Activated CD8-positive, alpha-beta T cell treated with anti-CD3 and anti-CD28 coated beads, Interleukin-2, amount 10 ng/mL, durations not matched to agents 7 days and 5 days (primary cell): ENCODE data around the gene HOXC5. TPM values are rescaled to one million over a fixed set of nuclear protein-coding genes. Genes with fewer than 3 reads are reported as not detected.

Experiments
- ATAC-seq: fragments of 150-1000 bp; cut with Tn5 transposase; one replicate; pipeline ENCODE4 v1.10.0; 2021; ENCODE audit warnings: moderate library complexity
- CTCF ChIA-PET: fragments of 350-600 bp; sonication (Branson Sonifier 250); formaldehyde crosslinking; loops from one replicate; lab custom pipeline; 2021; ENCODE audit warnings: antibody characterized with exemption; lab: Charles Lee
- POLR2A ChIA-PET: fragments of 350-600 bp; sonication (Branson Sonifier 250); formaldehyde crosslinking; loops from one replicate; lab custom pipeline; 2021; ENCODE audit warnings: antibody characterized with exemption; lab: Charles Lee
- DNase-seq: peaks from one replicate; pipeline ENCODE4 v3.0.0-alpha.2; 2020
- H3K27ac Mint-ChIP-seq: one replicate; pipeline ENCODE4 v1.8.0; 2021; ENCODE audit warnings: mild to moderate bottlenecking, mixed read lengths
- H3K27me3 Mint-ChIP-seq: one replicate; pipeline ENCODE4 v1.8.0; 2021; ENCODE audit warnings: low read depth, mixed read lengths
- H3K36me3 Mint-ChIP-seq: one replicate; pipeline ENCODE4 v1.8.0; 2021; ENCODE audit warnings: low read depth, mixed read lengths
- H3K4me1 Mint-ChIP-seq: one replicate; pipeline ENCODE4 v1.8.0; 2021; ENCODE audit warnings: low read depth, mixed read lengths
- H3K4me3 Mint-ChIP-seq: one replicate; pipeline ENCODE4 v1.8.0; 2021; ENCODE audit warnings: mild to moderate bottlenecking, mixed read lengths
- H3K9me3 Mint-ChIP-seq: one replicate; pipeline ENCODE4 v1.8.0; 2022; ENCODE audit warnings: mixed read lengths; ENCODE audit not compliant: insufficient read depth
- total RNA-seq, 2 experiments: library from RNA; stranded (reverse); gene quantifications; one replicate each; pipeline ENCODE4 v1.2.3, GENCODE V29; 2021

Gene HOXC5
- total RNA-seq, 2 experiments from 2014 or later, result not detected

DNA sequence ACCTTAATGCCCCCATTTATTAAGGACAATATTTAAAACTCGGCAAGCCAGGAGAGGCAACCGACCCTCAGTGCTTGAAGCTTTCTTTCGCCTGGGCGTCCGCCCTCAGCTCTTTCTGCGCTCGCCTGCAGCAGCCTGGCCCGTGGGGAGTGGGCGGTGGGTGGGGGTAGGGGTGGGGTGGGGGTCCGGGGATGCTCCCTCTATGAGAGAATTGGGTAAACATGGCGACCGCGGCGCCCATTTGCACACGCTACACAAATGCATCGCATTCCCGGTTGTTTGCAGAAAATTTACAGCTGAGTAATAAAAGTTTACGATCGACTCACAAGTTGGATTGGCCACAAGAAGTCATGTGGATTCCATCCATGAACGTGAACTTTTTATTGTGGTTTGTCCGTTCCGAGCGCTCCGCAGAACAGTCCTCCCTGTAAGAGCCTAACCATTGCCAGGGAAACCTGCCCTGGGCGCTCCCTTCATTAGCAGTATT lies 16.3 kb upstream of the HOXC5 start:
- DNase-seq (no peak), ATAC-seq (no peak)
- H3K9me3 Mint-ChIP-seq, result no peaks in the 10 kb centered on the region
- peaks cover 79% of the 10 kb centered on the region for H3K27me3 Mint-ChIP-seq
- no peaks in the 10 kb centered on the region for H3K36me3 Mint-ChIP-seq
- CTCF ChIA-PET, result interaction anchor here (0.6 to 3.1 kb wide), 6 partner anchors 9 to 192 kb away, joined by 3 to 15 read pairs (median 4); partner anchors contain the start of gene HOXC5
- POLR2A ChIA-PET, result interaction anchor here (0.7 kb wide), 1 partner anchor 18 kb away, joined by 6 read pairs; no protein-coding TSS in a partner anchor
- no peak overlapping the region for H3K27ac Mint-ChIP-seq
- H3K4me3 Mint-ChIP-seq, result no peak overlapping the region
- H3K4me1 Mint-ChIP-seq, result peaks cover 24% of the 10 kb centered on the region

- Mint-ChIP-seq H3K27ac (peak overlapping the region; percentile 46), H3K9me3 (no peaks in the 10 kb centered on the region), H3K27me3 (peaks cover 80% of the 10 kb centered on the region), H3K4me1 (peaks cover 27% of the 10 kb centered on the region), H3K36me3 (no peaks in the 10 kb centered on the region), H3K4me3 (peak overlapping the region; percentile 80)
- DNase-seq, result no peak
- ChIA-PET POLR2A (interaction anchor here (0.7 to 1.1 kb wide), 2 partner anchors 10 to 19 kb away, joined by 6 read pairs; no protein-coding TSS in a partner anchor), CTCF (interaction anchor here (0.5 to 3.1 kb wide), 16 partner anchors 8 to 225 kb away, joined by 3 to 16 read pairs (median 4); partner anchors contain the start of genes HOXC5, HOXC8 and HOXC9)
- peak; percentile 58 for ATAC-seq
Observed at GRCh38 chr12:54017027-54017788, 15.6 kb upstream of the HOXC5 start.

DNA sequence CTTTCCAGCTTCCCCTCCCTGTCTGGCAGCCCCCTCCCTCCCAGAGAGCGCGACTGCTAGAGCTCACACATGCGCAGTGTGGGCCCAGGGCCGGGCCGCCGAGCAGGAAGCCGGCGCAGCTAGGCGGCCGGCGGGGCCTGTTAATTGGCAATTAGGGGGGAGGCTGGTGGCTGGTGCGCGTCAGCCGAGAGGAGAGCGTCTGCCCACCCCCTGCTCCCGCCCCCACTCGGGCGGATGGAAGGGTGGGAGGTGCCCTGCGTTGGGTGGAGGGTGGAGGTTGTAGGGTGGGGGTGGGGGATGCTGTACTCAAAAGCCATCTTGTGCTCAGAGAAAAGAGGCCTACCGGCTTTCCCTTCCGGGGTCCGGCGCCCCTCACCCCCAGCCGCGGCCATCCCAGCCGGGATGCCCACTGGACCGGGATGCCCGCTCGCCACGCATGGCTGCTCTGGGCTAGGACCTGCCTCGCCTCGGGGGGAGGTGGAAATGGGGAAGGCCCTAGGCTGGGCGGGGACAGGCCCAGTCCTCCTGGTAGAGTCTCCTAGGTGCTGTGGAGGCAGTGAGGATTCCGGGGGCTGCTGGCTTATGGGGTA lies 14.9 kb upstream of the HOXC5 start:
- POLR2A ChIA-PET, result interaction anchor here (1.1 kb wide), 1 partner anchor 9 kb away, joined by 6 read pairs; no protein-coding TSS in a partner anchor

DNA sequence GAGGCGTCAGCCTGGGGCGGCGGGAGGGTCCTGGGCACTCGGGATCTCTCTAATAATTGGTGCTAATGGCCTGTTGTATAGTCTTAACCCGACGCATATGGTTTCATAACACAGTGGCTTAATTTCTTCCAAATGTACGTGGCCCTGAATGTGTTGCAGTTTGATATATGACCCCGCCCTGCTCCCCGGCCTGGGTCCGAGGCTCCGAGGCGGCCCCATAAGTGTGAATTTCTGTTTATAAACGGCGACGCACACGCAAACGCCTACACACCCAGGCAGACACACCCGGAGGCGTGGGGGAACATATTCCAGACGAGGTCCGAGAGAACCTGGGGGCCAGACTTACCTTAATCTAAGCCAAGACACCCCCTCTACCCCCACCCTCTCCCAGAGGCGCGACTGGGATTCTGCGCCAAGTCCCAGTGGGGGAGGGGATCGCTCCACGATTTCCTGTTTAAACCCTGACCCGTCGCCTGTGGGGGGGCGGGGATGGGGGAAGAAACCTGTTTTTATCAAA lies 14.3 kb upstream of the HOXC5 start:
- peak overlapping the region; percentile 6 for H3K27ac Mint-ChIP-seq
- no peaks in the 10 kb centered on the region for H3K9me3 Mint-ChIP-seq
- peaks cover 80% of the 10 kb centered on the region for H3K27me3 Mint-ChIP-seq
- ATAC-seq, result no peak
- CTCF ChIA-PET, result interaction anchor here (1.2 kb wide), 1 partner anchor 172 kb away, joined by 5 read pairs; no protein-coding TSS in a partner anchor
- peaks cover 27% of the 10 kb centered on the region for H3K4me1 Mint-ChIP-seq
- no peaks in the 10 kb centered on the region for H3K36me3 Mint-ChIP-seq
- POLR2A ChIA-PET, result no interaction called here
- H3K4me3 Mint-ChIP-seq, result peak overlapping the region; percentile 80
- DNase-seq, result no peak

More for the DNA sequence above, 14.9 kb upstream of the HOXC5 start:
- H3K4me3 Mint-ChIP-seq, result peak overlapping the region; percentile 80
- H3K36me3 Mint-ChIP-seq, result no peaks in the 10 kb centered on the region
- peaks cover 27% of the 10 kb centered on the region for H3K4me1 Mint-ChIP-seq
- CTCF ChIA-PET, result interaction anchor here (0.5 to 3.1 kb wide), 14 partner anchors 9 to 225 kb away, joined by 3 to 16 read pairs (median 4); partner anchors contain the start of genes HOXC5, HOXC8 and HOXC9
- H3K9me3 Mint-ChIP-seq, result no peaks in the 10 kb centered on the region
- peak; percentile 91 for ATAC-seq
- peaks cover 80% of the 10 kb centered on the region for H3K27me3 Mint-ChIP-seq
- peak overlapping the region; percentile 46 for H3K27ac Mint-ChIP-seq
- peak; percentile 83 for DNase-seq

GRCh38 chr12:54019091-54019811 lies 13.6 kb upstream of the HOXC5 start:
- peaks cover 27% of the 10 kb centered on the region for H3K4me1 Mint-ChIP-seq
- no peak for DNase-seq
- no peaks in the 10 kb centered on the region for H3K36me3 Mint-ChIP-seq
- H3K27ac Mint-ChIP-seq, result no peak overlapping the region
- peaks cover 80% of the 10 kb centered on the region for H3K27me3 Mint-ChIP-seq
- no peak overlapping the region for H3K4me3 Mint-ChIP-seq
- no peaks in the 10 kb centered on the region for H3K9me3 Mint-ChIP-seq
- no peak for ATAC-seq
- ChIA-PET CTCF (interaction anchor here (1.6 kb wide), 1 partner anchor 13 kb away, joined by 5 read pairs; the partner anchor contains the start of gene HOXC5), POLR2A (no interaction called here)

- ChIA-PET POLR2A (no interaction called here), CTCF (interaction anchor here (1.4 to 1.6 kb wide), 2 partner anchors 12 to 188 kb away, joined by 5 to 7 read pairs; partner anchors contain the start of gene HOXC5)
- no peaks in the 10 kb centered on the region for H3K9me3 Mint-ChIP-seq
- H3K27ac Mint-ChIP-seq, result no peak overlapping the region
- no peak overlapping the region for H3K4me3 Mint-ChIP-seq
- no peak for ATAC-seq
- H3K4me1 Mint-ChIP-seq, result peaks cover 23% of the 10 kb centered on the region
- DNase-seq, result no peak
- peaks cover 76% of the 10 kb centered on the region for H3K27me3 Mint-ChIP-seq
- no peaks in the 10 kb centered on the region for H3K36me3 Mint-ChIP-seq
Observed at GRCh38 chr12:54019924-54020590, 12.8 kb upstream of the HOXC5 start.

- no peak for ATAC-seq
- no peaks in the 10 kb centered on the region for H3K9me3 Mint-ChIP-seq
- peaks cover 22% of the 10 kb centered on the region for H3K4me1 Mint-ChIP-seq
- H3K27me3 Mint-ChIP-seq, result peaks cover 75% of the 10 kb centered on the region
- H3K4me3 Mint-ChIP-seq, result no peak overlapping the region
- no peak for DNase-seq
- no peaks in the 10 kb centered on the region for H3K36me3 Mint-ChIP-seq
- H3K27ac Mint-ChIP-seq, result no peak overlapping the region
- CTCF ChIA-PET, result interaction anchor here (1.4 to 3.9 kb wide), 3 partner anchors 12 to 187 kb away, joined by 5 to 19 read pairs (median 7); partner anchors contain the start of gene HOXC5
- POLR2A ChIA-PET, result no interaction called here
Observed at GRCh38 chr12:54020591-54021405, 12.1 kb upstream of the HOXC5 start.

- no peak overlapping the region for H3K4me3 Mint-ChIP-seq
- no peaks in the 10 kb centered on the region for H3K36me3 Mint-ChIP-seq
- POLR2A ChIA-PET, result no interaction called here
- ATAC-seq (no peak), DNase-seq (no peak)
- CTCF ChIA-PET, result interaction anchor here (0.8 to 12.9 kb wide), 6 partner anchors 11 to 193 kb away, joined by 3 to 248 read pairs (median 14); partner anchors contain the start of genes HOXC5 and SMUG1
- no peak overlapping the region for H3K27ac Mint-ChIP-seq
- H3K9me3 Mint-ChIP-seq, result no peaks in the 10 kb centered on the region
- H3K4me1 Mint-ChIP-seq, result peaks cover 25% of the 10 kb centered on the region
- peaks cover 75% of the 10 kb centered on the region for H3K27me3 Mint-ChIP-seq
Observed at GRCh38 chr12:54021432-54022013, 11.3 kb upstream of the HOXC5 start.

GRCh38 chr12:54022960-54023884 lies 9.6 kb upstream of the HOXC5 start:
- ChIA-PET POLR2A (no interaction called here), CTCF (interaction anchor here (0.7 to 12.9 kb wide), 9 partner anchors 10 to 276 kb away, joined by 3 to 248 read pairs (median 8); partner anchors contain the start of genes HOXC5 and SMUG1)
- H3K4me1 Mint-ChIP-seq, result peaks cover 24% of the 10 kb centered on the region
- no peak overlapping the region for H3K4me3 Mint-ChIP-seq
- H3K36me3 Mint-ChIP-seq, result no peaks in the 10 kb centered on the region
- H3K27me3 Mint-ChIP-seq, result peaks cover 79% of the 10 kb centered on the region
- H3K9me3 Mint-ChIP-seq, result no peaks in the 10 kb centered on the region
- ATAC-seq, result no peak
- no peak for DNase-seq
- H3K27ac Mint-ChIP-seq, result no peak overlapping the region
